ENCODE data around the gene SPATA32.
"Not testable (repeated sequence)": the region's sequence is repeated elsewhere in the genome, so short reads cannot be mapped to it uniquely, and the experiment has no call there.

Gene SPATA32

DNA sequence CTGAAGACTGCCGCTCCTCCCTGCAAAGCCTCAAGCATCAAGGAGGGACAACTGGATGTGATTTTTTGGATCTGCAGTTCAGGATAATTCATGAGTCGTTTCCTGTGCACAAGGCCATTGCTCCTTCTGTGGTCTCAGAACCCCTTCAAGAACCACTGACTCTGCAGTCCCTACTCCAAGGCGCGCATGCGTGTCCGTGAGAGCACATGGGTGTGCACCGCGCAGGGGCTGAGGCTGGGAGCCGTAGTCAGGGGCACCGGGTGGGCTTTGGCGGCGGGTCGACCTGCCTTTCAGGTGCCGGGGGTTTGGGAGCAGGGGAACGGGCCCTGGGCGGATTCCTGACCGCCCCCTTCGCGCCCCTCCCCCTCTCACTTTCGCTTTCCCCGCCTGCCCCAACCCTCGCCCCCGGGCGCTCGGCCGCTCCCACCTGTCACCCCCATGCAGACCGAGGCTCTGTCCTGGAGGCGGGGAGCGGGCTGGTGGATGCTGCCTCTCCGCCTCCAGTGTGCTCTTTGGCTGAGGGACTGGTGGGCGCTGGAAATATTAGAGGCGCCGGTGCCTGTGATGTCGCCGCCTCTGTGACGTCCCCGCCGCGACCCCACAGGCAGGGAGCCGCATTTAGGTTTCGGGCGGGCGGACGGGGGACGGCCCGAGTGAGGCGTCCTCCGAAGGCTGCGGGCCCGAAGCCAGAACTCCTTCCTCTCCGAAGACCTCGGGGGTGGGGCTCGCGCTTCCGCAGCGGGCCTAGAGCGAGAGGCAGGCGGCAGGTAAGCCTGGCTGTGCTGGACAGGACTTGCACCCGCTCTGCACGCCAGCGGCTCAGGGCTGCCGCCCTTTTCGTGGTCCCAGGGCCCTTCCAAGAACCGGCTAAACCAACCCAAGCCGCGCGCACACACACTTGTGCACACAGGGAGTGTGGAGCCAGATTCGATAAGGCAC, at the start of gene SPATA32:
Gene SPATA32 (minus strand): TSS at position 518 of the 939 bp plus-strand sequence. CDS start 78 bp downstream, at position 440.
- peak; percentile 62 for DNase-seq

GRCh38 chr17:45311401-45311759, 49.5 kb upstream of the SPATA32 start:
- DNase-seq: no peak

- DNase-seq: no peak
These were observed 48.8 kb upstream of the SPATA32 start for GRCh38 chr17:45310380-45311324.

- no peak for DNase-seq
These were observed 47.5 kb upstream of the SPATA32 start for GRCh38 chr17:45309400-45309799.

DNA sequence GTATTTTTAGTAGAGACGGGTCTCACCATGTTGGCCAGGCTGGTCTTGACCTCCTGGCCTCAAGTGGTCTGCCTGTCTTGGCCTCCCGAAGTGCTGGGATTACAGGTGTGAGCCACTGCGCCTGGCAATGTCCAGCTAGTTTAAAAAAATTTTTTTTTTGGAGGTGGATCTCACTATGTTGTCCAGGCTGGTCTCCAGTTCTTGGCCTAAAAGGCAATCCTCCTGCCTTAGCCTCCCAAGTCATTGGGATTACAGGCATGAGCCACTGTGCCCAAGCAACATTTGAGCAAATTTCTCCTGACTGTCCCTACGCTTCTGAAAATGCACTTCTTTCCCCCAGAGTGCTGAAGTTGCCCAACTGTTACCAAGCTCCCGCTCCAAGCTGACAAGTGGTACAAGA, 46.9 kb upstream of the SPATA32 start:
- DNase-seq: no peak

- no peak for DNase-seq
These were observed 46.1 kb upstream of the SPATA32 start for GRCh38 chr17:45308016-45308365.

- DNase-seq: peak; percentile 15
These were observed 45.6 kb upstream of the SPATA32 start for GRCh38 chr17:45307290-45308015.

DNA sequence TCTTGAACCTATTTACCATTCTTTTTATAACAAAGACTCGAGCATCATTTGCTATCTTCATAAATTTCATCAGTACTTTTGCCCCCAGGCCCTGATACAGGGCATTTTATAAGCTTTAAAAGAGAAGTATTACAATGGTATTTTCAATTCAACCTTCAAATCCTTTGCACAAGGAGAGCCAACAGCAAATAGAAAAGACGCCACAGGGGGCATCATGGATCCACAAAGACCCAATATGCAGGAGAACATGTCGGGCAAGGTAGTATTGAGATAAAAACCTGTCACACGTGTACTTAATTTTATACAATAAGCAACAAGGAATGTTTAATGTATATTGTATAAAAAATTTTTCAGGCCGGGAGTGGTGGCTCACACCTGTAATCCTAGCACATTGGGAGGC, 44.7 kb upstream of the SPATA32 start:
- DNase-seq: no peak

- no peak for DNase-seq
These were observed 44.2 kb upstream of the SPATA32 start for GRCh38 chr17:45306094-45306493.

DNA sequence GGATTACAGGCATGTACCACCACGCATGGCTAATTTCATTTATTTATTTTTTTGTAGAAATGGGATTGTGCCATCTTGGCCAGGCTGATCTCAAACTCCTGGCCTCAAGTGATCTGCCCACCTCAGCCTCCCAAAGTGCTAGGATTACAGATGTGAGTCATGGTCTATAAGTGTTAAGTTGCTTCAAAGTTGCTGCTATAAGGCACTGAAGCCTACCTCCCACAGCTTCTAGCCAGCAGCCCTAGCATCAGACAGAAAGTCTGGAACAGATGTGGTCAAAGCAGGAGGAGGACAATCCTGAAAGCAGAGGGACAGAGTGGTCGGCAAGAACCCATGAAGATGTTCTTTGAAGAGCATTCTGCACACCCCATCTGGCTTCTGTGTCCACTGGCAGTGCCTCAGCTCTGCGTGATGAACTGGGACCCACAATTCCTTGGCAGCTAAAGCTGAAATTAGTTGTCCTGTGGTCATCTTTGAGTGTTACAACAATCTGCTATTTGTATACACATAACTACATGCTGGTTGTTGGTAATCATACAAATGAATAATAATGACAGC, 43.7 kb upstream of the SPATA32 start:
- no peak for DNase-seq

GRCh38 chr17:45302649-45303173, 40.8 kb upstream of the SPATA32 start:
- DNase-seq: peak; percentile 32

- DNase-seq: not testable (repeated sequence)
These were observed 40.3 kb upstream of the SPATA32 start for GRCh38 chr17:45302220-45302619.

DNA sequence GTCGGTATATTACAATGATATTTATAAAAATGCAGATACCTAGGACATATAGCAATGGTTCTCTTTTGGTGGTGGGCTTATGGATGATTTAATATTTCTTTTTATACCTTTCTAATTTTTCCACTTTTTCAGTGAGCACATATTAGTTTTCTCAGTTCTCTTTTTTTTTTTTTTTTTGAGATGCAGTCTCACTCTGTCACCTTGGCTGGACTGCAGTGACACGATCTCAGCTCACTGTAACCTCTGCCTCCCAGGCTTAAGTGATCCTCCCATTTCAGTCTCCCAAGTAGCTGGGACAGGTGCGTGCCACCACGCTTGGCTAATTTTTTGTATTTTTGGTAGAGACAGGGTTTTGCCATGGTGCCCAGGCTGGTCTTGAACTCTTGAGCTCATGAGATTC, 39.8 kb upstream of the SPATA32 start:
- DNase-seq: no peak

DNA sequence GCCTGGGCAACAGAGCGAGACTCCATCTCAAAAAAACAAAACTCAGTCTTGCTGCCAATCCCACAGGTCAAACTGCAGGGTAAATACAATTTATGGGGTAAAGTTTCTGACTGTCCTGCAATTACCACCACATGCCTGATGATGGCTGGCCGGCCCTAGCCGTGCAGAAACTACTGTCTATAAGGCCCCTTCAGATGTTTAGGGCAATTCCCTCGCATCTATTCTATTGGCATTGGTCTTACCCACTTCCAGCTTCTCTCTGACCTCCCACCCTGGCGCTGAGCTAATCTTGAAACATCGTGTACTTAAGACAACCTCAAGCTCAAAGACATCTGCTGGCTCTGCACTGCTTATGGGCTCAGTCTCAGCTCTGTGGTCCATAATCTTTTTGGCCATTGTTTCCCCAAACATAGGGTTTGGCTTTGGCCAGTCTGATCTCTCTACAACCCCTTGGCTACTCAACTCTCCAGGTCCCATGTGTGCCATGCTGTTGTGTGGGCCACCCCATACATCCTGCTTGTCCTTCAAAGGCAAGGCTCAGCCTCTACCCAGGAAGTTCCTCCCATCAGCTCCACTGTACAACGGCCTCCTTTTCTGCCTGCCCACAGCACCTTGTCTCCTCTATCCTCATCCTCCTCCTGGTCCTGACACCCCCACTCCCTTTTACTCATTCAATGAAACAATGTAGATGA, 38.3 kb upstream of the SPATA32 start:
- no peak for DNase-seq

GRCh38 chr17:45299361-45299760, 37.5 kb upstream of the SPATA32 start:
- no peak for DNase-seq

DNA sequence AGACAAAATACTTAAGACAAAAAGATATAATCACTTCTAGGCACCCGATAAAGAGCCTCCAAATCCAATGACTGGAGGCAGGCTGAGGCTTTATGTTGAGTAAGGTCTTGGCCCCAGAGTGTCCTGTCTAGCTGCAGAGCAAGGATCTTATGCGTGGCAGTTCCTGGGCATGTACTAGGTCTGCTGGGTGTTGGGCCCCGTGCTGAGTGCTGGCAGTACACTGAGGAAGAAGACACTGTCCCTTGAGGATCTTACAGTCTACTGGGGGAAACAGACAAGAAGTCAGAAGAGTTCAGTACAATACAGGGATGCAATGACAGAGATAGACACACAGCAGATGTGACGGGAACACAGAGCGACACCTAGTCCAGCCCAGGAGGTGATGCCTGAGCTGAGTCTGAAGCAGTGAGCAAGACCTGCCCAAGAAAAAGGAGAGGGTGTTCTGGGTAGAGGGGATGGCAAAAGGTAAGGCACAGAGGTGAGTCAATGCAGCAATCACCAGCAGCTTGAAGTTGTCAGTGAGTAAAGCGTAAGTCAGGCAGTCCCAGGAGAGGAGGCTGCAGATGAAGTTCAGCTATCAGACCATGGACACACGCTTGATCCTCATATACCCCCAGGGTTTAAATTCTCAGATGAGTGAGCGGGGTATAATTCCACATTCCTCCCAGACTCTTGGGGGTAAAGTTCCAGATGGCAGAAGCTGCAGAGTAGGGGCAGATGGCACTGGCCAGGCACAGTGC, 36.8 kb upstream of the SPATA32 start:
- DNase-seq: no peak

- DNase-seq: no peak
These were observed 34.9 kb upstream of the SPATA32 start for GRCh38 chr17:45296833-45297124.

DNA sequence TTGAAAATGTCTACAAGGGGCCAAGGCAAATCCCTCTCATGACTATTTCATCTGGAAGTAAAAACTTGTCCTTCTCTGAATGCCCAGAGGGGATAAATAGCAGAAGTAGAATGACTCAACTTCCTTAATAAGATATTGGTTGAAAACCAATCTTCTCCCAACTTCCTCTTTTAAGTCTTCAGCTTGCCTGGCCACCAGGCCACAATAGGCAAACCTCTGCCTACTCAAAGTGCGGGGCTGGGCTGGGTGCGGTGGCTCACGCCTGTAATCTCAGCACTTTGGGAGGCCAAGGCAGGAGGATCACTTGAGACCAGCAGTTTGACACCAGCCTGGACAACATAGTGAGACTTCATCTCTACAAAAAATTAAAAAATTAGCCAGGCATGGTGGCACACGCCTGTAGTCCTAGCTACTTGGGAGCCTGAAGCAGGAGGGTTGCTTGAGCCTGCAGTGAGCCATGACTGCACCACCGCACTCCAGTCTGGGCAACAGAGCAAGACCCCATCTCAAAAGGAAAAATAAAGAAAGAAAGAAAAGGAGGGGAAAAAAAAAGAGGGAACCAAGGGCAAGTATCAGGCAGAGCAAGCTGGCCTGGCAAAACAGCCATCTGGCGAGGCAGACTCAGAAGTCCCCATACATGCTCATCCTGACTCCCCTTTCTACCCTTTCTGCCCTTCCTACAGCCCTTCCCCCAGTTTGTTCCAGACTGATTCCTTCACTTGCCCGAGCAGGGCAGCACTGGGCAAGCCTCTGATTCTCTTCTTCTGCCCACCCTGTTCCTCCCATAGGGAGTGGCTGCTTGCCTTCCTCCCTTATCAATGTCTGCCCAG, 34.3 kb upstream of the SPATA32 start:
- peak; percentile 60 for DNase-seq

DNA sequence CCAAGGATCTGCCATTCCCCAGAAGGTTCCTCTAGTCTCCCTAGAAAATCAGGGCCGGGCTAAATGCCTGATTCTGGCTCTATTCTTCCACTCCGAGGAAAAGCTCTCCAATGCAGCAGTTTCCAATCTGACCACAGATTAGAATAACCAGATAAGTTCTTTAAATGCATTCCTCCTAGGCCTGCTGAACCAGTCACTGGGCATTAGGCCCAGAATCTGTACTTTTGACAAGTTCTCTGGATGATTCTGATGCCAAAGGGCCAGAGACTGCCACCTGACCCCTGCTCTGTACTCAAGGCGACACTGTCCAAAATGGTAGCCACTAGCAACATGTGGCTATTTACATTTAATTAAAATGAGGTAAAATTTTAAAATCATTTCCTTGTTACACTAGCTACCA, 32.6 kb upstream of the SPATA32 start:
- DNase-seq: no peak

Data from CD4-positive, alpha-beta T cell treated with Interferon gamma for 1 hour (primary cell).